HG03196 (cell line): ENCODE results near the gene GPR152.
A peak's percentile ranks its signal among the peaks of the same experiment; 100 is the strongest.
"Not testable (repeated sequence)": the region's sequence is repeated elsewhere in the genome, so short reads cannot be mapped to it uniquely, and the experiment has no call there.

Experiments
- ATAC-seq: cut with Tn5 transposase; IDR thresholded peaks from one replicate; pipeline ENCODE4 v1.9.1; 2021; ENCODE audit not compliant: unreplicated experiment

GPR152 gene

GRCh38 chr11:67489203-67489884, 36.8 kb upstream of the GPR152 start:
- no peak for ATAC-seq

DNA sequence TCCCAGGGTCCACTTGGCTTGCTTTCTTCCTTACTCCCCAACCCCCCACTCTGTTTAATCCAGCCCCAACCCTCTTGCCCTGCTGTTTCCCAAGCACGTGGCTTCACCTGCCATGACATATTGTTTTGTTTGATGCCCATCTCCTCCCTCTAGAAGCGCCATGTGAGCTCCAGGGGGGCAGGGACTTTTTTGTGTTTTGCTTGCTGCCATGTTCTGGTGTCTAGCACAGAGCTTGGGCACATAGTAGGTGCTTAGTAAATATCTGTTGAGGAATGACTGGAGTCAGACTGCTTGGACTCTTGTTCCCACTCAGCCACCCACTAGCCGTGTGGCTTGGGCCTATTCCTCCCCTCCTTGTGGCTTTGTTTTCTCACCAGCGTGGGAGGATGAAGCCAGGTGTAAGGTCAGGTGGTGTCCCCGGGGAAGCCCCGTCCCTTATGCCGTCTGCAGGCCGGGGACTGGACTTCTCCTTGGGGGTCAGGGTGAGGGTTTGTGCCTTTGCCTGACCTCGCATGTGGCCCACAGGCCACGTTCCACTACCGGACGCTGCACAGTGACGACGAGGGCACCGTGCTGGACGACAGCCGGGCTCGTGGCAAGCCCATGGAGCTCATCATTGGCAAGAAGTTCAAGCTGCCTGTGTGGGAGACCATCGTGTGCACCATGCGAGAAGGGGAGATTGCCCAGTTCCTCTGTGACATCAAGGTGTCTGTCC, 34.1 kb upstream of the GPR152 start:
- ATAC-seq = peak; percentile 27

GRCh38 chr11:67485873-67486361, 33.4 kb upstream of the GPR152 start:
- ATAC-seq = not testable (repeated sequence)

DNA sequence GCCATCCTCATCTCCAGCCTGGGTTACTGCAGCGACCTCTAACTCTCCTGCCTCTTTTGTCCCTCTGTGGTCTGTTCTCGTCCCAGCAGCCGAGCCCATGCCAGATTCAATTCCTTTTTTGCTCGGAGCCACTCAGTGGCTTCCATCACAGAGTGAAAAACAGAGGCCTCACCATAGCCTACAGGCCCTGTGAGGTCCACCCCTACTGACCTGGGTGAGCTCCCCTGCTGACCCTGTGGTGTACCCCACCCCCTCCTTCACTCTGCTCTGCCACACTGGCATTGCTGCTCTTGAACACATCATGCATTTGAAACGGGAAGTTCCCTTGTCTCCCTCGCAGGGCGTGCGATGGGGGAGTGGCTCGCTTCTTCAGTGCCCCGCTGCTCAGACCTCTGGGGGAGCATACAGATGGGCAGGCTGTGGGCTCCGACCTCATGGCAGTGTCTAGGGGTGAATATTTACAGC, 32.4 kb upstream of the GPR152 start:
- ATAC-seq = no peak

- ATAC-seq = no peak
Measured at GRCh38 chr11:67483831-67484665, 31.5 kb upstream of the GPR152 start.

- peak; percentile 65 for ATAC-seq
Measured at GRCh38 chr11:67482827-67483798, 30.6 kb upstream of the GPR152 start, which contains the start of gene AIP. TSS of gene AIP (plus strand) at chr11:67483026. CDS start at chr11:67483159, 133 bp downstream.

- no peak for ATAC-seq
Measured at GRCh38 chr11:67482275-67482826, 29.8 kb upstream of the GPR152 start.

DNA sequence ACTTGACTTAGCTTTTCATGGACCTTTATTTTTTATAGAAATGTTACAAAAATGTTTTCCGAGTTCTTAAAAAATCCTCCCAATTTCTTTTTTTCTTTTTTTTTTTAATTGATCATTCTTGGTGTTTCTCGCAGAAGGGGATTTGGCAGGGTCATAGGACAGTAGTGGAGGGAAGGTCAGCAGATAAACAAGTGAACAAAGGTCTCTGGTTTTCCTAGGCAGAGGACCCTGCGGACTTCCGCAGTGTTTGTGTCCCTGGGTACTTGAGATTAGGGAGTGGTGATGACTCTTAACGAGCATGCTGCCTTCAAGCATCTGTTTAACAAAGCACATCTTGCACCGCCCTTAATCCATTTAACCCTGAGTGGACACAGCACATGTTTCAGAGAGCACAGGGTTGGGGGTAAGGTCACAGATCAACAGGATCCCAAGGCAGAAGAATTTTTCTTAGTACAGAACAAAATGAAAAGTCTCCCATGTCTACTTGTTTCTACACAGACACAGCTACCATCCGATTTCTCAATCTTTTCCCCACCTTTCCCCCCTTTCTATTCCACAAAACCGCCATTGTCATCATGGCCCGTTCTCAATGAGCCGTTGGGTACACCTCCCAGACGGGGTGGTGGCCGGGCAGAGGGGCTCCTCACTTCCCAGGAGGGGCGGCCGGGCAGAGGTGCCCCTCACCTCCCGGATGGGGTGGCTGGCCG, 25.0 kb upstream of the GPR152 start:
- not testable (repeated sequence) for ATAC-seq

- not testable (repeated sequence) for ATAC-seq
Measured at GRCh38 chr11:67476692-67477091, 24.2 kb upstream of the GPR152 start.

DNA sequence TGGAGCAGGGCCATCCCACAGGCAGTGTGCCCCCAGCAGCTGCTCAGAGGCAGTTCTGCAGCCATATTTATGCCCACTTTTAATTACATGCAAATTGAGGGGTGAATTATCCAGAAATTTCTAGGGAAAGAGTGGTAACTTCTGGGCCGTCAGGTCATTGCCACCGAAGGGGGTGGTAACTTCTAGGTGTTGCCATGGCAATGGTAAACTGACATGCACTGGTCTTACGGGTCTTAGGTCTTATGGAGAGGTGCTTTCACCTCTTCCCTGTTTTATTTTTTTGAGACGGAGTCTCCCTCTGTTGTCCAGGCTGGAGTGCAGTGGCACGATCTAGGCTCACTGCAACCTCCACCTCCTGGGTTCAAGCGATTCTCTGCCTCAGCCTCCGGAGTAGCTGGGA, 20.4 kb upstream of the GPR152 start:
- no peak for ATAC-seq

DNA sequence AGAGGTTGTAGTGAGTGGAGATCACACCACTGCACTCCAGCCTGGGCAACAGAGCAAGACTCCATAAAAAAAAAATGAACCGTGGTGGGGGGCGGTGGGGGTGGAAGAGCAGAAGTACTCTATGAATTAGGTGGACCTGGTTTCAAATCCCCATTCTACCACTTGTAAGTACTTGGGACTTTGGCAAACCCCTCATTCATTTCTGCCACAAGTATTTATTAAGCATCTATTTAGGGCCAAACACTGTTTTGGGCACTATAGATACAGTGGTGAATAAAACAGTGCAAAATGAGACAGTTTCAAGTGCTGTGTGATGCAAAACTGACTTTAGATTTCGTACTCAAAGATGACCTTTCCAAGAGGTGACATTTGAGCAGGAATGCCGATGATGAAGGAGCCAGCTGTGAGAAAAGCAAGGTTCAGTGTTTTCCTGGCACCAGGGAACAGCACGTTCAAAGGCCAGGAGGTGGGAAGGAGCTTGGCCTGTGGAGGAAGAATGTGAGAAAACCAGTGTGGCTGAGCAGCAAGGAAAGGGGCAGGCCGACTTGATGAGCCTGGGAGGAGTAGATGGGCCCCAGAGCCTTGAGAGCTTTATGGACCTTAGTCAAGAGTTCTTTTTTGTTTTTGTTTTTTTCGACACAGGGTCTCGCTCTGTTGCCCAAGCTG, 17.9 kb upstream of the GPR152 start:
- ATAC-seq = no peak

GRCh38 chr11:67469508-67469811, 16.9 kb upstream of the GPR152 start:
- ATAC-seq = no peak

DNA sequence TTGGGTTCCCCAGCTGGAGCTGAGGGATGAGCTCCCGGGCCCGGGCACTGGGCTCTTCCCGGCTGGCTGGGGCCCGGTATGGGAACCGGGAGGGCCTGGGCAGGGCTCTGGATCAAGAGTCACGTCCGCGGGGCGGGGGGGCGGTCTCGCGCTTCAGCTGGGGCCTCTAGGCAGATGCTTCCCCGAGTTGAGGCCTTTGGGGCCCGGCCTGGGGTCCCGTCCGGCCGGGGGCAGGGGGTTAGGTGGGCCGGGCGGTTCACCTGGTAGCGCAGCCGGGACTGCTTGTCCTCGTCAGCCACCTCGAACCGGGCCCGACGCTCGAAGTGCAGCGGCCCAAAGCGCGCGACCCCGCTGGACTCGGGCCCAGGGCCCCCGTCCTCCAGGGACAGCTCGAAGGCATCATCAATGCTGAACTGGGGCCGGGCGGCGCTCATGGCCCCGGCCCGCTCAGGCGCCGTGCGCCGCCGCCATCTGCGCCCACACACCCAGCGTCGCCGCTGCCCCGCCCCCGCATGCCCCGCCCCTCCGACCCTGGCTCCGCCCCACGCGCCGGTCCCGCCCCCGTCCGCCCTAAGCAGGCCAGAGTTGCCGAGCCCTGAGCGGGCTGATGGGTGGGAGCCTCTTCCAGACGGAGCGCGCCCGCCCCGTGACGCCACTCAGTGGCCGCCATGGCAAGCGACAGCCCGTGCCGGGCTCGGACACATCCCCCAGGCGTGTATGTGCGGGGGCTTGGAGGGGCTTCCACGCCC, 16.4 kb upstream of the GPR152 start, which contains the start of gene TMEM134:
TSS of gene TMEM134 (minus strand) at position 493 of the 749 bp plus-strand sequence. CDS start at position 434, 59 bp downstream.
- ATAC-seq = peak; percentile 68

GRCh38 chr11:67468456-67468758, 15.9 kb upstream of the GPR152 start:
- no peak for ATAC-seq

- ATAC-seq = no peak
Measured at GRCh38 chr11:67468056-67468455, 15.5 kb upstream of the GPR152 start.

- ATAC-seq = no peak
Measured at GRCh38 chr11:67466962-67467771, 14.6 kb upstream of the GPR152 start.

DNA sequence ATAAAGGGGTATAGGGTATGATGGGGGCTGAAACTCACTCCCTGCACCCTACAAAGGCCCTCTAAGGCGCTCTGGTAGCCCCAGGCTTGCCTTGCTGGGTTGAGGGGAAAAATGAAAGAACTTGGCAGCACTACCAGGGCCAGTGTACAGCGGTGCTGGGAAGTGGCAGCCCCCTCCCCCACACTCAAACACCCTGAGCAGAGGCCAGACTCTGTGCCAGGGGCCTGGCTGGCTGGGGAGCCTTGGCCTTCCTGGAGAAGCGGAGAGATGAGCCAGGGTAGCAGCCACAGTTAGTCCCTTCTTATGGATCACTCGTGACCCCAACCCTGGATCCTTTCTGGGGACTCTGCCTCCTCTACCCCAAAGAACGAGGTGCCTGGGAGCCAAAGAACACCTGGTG, 13.8 kb upstream of the GPR152 start:
- ATAC-seq = no peak
